CD4-positive, alpha-beta T cell treated with Interleukin-17A for 1 hour (primary cell): ENCODE data around the gene CLIC3.
"Not testable (repeated sequence)": the region's sequence is repeated elsewhere in the genome, so short reads cannot be mapped to it uniquely, and the experiment has no call there.

Source experiments
- DNase-seq: peaks from one replicate; pipeline ENCODE4 v3.0.0-alpha.2; 2020

Gene CLIC3

DNA sequence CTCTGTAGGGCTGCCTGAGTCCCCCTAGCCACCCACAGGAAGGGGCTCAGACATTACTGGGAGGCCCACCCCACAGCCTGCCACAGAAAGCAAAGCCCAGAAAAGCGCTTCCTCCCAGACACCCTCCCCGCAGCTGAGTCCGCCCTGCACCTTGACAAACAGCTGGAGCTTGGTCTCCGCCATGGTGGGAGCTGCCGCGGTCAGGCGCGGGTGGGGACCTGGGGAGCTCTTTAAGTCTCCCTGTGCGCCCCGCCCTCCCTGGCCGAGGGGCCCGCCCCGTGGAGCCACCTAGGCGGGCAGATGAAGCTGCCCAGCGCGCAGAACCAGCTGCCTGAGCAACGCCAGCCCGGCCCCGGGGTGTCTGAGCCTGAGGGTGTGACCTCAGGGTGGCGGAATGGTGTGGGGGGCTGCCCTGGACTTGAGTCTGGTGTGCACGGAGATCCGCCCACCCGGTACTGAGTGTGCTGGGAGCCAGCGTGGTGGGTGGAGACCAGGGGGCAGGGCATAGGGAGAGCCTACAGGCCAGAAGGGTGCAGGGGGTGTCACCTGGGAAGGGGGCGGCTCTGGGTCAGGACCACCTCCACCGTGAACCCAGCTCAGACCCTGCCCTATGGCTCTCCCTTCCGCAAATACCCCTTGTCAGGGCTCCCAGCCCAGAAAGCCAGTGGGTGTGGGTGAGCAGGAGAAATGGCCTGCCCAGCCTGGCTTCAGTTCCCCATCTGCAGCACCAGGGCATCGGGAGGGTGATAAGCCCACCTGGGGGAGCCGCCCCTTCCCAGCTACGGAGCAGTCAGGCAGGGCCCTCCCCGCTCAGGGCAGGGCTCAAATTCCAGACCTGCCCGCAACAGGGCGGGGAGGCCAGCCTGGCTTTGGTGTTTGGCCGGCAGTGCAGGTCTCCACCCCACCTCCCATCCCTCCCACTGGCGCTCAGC, at the start of gene CLIC3:
Gene CLIC3, minus strand, starts transcription at position 208 of the 932 bp plus-strand sequence. Its CDS starts 25 bp downstream, at position 183.
- peak; percentile 70 for DNase-seq

DNA sequence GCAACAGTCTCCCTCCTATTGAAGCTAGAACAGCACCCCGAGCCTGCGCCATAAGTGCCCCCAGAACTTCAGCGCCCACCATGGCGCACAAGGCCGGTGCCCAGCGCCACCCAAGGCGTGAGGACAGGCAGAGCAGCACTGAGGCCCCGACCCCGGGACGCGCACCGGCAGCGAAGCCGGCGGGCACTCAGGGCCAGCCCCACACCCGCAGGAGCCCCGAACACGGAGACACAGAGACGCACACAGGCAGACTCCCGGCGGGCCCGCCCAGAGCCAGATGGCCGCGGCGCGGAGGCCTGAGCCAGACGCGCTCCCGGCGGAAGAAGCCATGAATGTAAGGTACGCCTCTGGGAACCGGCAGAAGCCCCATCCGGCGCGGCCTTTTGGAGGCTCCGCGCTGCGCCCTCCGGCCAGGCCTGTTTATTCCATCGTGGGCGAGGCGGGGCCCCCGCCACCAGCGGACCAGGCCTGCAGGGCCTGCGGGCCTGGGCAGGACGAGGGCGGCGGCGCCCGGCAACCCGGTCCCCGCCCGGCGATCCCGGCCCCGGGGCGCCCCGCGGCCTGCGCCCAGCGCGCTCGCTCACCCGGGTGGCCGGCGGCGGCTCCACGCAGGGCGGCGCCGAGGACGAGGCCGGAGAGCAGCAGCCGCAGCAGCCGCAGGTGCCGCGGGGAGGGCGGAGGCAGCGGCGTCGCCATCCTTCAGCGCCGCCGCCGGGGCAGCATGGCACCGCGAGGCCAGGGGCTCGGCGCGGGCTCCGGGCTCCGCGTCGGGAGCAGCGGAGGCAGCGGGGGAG, 49.1 kb upstream of the CLIC3 start:
- no peak for DNase-seq

DNA sequence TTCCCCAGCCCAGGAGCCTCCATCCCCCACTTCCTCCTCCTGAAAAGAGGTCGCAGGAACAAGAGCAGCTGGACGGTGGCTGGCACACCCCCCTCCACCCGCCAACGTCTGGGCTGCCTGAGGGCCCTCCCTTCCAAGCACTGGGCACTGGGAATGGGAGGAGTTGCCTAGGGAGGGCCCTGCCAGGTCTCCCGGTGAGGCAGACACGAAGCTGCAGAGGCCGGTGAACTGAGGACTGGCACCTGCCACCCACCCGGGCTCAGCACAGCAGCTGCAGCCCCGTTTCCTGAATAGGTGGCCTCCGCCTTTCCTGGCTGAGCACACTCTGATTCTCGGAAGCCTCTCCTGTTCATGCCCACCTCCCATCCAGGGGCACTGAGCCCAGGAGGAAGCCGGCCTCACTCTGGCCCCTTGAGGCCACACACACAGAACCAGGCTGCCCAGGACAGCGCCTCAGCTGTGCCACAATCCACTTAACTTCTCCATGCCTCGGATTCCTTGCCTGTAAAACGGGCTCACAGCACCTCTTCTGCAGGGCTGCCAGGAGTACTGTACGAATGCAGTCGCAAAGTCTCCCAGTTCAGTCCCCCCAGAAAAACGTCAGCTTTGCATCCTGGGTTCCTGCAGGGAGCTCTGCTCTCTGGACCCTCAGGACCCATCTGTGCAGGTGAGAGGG, 48.3 kb upstream of the CLIC3 start:
- DNase-seq, result no peak

DNA sequence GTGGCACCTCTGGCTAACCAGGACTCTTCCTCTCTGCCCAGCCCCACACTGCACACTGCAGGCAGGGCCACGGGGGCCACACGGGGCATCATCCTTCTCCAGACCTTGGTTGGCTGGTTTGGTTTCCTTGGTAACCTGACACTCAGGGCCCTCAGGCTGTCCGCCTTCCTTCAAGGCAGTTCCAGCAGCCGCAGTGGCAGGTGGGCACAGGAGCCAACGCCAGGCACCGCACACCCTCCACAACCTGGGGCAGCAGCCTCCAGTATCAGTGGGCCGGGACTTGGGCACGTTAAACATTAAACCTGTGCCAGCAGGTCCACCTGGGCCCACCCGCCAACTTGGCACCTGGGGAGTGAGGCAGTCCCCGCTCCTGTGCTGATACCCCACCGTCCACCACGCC, 47.7 kb upstream of the CLIC3 start:
- no peak for DNase-seq

GRCh38 chr9:137042751-137043727, 46.7 kb upstream of the CLIC3 start:
- no peak for DNase-seq

GRCh38 chr9:137041124-137041523, 44.8 kb upstream of the CLIC3 start:
- no peak for DNase-seq

- no peak for DNase-seq
These were observed 44.2 kb upstream of the CLIC3 start for GRCh38 chr9:137040568-137040967.

DNA sequence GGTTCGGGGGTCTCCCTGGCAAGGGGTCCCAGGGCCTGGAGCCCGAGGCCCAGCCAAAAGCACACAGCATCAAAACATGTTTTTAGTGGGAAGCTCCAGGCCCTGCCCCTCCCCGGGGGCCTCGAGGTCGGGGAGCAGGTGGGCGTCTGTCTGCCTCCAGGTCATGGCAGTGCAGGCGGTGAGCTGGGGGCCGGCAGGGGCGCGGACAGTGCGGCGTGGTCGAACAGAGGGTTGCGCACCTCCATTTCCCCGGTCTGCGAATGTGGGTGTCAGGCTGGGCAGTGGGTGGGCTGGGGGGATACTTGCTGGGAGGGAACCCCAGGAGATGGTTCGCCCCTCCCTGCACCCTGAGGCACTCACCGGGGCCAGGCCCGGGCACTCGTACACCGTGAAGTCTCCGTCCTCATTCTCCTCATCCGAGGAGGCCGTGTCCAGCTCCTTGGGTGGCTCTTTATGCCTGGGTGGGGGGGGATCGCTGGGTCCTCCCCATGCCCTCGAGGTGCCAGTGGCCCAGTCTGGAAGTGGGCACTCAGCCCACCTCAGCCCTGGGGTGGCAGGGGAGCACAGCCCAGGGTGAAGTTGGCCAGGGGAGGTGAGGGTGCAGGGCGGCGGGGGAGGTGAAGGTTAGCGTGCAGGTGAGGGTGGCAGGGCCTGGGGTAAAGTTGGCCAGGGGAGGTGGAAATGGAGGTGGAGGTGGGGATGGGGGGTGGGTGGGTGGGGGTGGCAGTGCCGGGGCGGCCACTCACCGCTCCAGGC, 43.4 kb upstream of the CLIC3 start:
- DNase-seq, result no peak

DNA sequence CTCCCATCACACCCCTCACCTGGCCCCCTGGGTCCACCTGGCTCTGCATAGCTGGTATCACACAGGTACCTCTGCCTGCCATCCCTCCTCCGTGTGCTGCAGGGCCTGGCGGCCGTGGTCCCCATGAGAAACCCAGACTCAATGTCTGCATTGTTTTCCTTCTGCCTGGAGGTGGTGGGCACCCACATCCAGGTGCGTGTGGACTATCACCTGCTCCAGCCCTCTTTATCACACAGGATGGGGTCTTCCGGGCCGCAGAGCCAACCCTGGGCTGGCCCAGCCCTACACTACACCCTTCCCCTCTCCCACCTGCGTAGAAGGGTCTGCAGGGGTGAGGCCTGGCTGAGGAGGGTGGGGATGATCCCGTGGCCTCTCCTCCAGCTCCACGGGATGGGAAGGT, 42.5 kb upstream of the CLIC3 start:
- no peak for DNase-seq

DNA sequence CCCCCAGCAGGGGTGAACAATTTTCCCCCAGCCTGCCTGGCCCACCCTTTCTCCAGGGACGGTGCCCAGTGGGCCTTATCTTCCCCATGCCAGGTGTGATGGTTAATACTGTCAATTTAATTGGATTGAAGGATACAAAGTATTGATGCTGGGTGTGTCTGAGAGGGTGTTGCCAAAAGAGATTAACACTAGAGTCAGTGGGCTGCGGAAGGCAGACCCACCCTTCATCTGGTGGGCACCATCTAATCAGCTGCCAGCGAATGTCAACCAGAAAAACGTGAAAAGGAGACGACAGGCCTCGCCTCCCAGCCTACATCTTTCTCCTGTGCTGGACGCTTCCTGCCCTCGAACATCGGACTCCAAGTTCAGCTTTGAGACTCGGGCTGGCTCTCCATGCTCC, 41.1 kb upstream of the CLIC3 start:
- no peak for DNase-seq

DNA sequence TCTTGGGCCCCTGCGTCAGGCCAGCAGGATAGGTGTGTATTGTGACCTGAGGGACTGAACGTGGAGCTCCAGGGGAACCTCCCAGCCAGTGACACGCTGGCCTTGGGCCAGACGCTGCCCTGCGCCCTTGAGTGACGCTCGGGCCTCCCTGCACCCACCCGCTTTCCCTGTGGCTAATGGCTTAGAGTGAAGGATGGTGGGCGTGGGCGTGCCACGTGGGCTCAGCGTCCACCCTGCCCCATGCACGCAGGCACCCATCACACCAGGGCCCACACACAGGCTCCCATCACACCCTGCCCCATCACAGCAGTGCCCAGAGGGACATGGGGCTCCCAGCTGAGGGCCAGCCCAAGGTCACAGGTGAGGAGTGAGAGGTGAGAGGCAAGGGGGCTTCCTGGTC, 40.7 kb upstream of the CLIC3 start:
- DNase-seq, result no peak

GRCh38 chr9:137035937-137036336, 39.6 kb upstream of the CLIC3 start:
- no peak for DNase-seq

DNA sequence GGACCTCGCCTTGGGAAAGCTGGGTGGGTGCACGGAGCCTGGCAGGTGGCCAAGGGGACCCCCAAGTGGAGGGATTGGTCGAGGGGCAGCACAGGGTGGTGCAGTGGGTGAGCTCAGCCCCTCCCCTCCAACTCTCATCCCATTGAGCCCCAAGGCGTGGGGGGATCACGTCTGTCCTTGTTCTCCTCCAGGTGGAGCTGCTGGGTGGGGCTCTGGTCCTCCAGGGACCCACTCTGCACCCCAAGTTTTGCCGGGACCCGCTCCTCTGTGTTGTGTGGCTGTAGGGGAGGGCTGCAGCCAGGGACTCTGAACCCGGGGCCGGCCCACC, 39.1 kb upstream of the CLIC3 start:
- DNase-seq, result no peak

DNA sequence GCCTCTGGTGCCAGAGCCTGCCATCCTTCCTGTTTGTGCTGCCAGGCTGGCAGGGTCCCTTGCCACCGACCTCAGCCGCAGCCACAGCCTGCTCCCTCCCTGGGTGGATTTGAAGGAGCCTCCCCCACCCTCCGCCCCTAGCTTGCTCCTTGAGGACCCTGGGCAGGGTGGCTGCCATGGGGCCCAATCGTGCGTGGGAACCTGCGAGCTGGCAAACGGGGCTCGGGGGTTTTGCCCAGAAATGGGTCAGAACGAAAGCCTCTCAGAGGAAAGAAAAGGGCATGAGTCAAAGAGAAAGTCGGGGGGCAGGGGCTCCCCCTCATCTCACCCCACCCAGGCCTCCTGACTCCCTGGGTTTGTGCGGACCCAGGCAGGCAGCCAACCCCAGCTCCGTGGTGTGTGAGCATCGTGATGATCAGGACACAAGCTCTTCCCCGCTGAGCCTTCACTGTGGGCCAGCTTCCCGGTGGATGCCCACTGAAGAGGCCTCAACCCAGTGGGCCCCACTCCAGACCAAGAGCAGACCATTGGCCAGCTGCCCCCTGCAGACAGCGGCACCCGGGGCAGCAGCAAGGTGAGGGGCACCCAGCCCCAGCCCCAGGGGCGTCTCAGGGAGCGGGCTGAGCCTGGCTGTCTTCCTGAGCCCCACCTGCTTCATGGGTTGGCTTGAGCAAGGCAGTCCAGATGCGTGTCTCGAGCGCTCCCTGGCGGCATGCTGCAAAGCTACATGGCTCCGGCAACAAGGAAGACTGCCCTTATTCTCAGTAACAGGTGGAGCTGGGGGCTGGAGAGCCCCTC, 38.5 kb upstream of the CLIC3 start:
- peak; percentile 89 for DNase-seq

- DNase-seq, result no peak
These were observed 37.8 kb upstream of the CLIC3 start for GRCh38 chr9:137034039-137034708.

DNA sequence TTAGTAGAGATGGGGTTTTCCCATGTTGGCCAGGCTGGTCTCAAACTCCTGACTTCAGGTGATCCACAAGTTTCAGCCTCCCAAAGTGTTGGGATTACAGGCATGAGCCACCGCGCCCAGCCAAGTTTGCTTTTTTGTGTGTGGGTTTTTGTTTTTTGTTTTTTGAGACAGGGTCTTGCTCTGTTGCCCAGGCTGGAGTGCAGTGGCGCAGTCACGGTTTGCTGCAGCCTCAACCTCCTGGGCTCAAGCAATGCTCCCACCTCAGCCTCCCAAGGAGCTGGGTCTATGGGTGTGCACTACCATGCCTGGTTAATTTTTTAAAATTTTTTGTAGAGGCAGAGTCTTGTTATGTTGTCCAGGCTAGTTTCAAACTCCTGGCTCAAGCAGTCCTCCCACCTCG, 37.1 kb upstream of the CLIC3 start:
- DNase-seq, result not testable (repeated sequence)

DNA sequence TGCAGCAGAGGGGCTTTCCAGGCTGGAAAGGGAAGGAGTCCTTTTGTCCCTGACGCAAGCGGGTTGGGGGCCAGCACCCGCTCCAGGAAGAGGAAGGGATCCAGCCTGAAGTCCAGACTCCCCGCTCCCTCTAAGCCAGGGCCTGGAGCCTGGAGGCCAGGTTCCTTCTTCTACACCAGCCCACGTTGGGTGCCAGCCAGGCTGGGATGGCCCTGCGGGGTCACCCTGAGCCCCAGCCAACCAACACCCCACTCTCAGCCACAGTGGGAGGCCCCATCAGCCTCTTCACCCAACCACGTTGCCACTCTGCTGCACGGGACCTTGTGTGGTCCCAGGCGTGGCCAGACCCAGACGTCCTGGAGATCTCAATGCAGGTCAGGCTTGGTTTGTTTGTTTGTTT, 36.5 kb upstream of the CLIC3 start:
- peak; percentile 42 for DNase-seq

DNA sequence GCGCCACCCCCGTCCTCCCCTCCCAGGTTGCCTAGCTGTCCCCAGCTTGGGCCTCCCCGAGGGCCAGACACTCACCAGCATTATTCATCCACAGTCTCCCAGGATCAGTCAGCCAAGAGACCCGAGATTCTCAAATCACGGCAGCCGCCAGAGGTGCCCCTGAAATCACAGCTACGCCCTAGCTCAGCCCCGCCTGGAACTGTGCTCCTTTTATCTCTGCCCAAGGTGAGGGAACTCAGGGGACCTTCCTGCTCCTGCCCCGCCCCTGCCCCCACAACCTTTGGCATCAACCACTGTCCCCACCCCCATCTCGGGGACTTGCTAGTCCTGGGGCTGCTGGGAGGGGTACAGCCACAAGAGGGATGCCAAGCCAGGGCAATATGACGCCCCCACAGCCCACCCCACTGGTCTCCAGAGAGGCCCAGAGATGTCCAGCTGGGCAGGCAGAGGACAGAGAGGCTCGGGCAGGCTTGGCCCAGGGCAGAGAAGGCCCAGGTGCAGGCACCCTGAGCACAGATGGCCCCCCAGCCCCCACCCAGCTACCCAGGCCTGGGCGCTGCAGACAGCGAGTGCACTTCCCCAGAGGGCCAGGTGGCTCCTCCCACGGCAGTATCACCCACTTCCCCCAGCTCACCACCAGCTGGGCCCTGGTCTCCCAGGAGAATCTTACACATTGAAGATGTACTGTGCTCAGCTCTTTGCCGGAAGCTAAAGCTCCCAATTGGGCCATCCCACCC, 35.7 kb upstream of the CLIC3 start, which contains the start of gene FUT7:
Gene FUT7, minus strand, starts transcription at position 185 of the 737 bp plus-strand sequence. Its CDS starts 97 bp downstream, at position 88.
- peak; percentile 60 for DNase-seq
